ENCODE data around the gene SLC25A26. TPM values are rescaled to one million over a fixed set of nuclear protein-coding genes. Genes with fewer than 3 reads are reported as not detected.

SLC25A26 gene
- total and polyA plus RNA-seq, 2 experiments from 2014 or later: 19.8 to 25.7 TPM

- Histone ChIP-seq H2AFZ (no peak overlapping the region), H3K36me3 (replicated peaks; ENCODE audit: insufficient read depth, low read depth) (no peaks in the 10 kb centered on the region), H3K4me2 (no peak overlapping the region), H4K20me1 (ENCODE audit: insufficient read depth, poor library complexity, severe bottlenecking) (no peaks in the 10 kb centered on the region), H3K4me3 (no peak overlapping the region), H3K9me3 (ENCODE audit: low read depth) (no peaks in the 10 kb centered on the region), H3K79me2 (no peaks in the 10 kb centered on the region), H3K27me3 (no peaks in the 10 kb centered on the region), H3K4me1 (ENCODE audit: insufficient read depth) (no peaks in the 10 kb centered on the region), H3K27ac (no peak overlapping the region), H3K9me2 (replicated peaks; ENCODE audit: insufficient read depth) (no peaks in the 10 kb centered on the region)
- TF ChIP-seq CTCF (IDR thresholded peaks at IDR 0.05; ENCODE audit: poor library complexity) (no peak), EZH2 (IDR thresholded peaks at IDR 0.05; ENCODE audit: borderline replicate concordance) (no peak), EZH2phosphoT487 (IDR thresholded peaks at IDR 0.05; ENCODE audit: low read depth, severe bottlenecking, unreplicated experiment) (no peak)
- DNase-seq (ENCODE audit: low spot score): no peak
These were observed 34.3 kb upstream of the SLC25A26 start for GRCh38 chr3:66186545-66186944.

GRCh38 chr3:66195347-66195783 is 25.4 kb upstream of the SLC25A26 start:
- Histone ChIP-seq H3K4me1 (ENCODE audit: insufficient read depth) (no peaks in the 10 kb centered on the region), H3K9me2 (replicated peaks; ENCODE audit: insufficient read depth) (no peaks in the 10 kb centered on the region), H3K36me3 (replicated peaks; ENCODE audit: insufficient read depth, low read depth) (no peaks in the 10 kb centered on the region), H3K4me3 (no peak overlapping the region), H3K79me2 (no peaks in the 10 kb centered on the region), H4K20me1 (ENCODE audit: insufficient read depth, poor library complexity, severe bottlenecking) (no peaks in the 10 kb centered on the region), H3K9me3 (ENCODE audit: low read depth) (no peaks in the 10 kb centered on the region), H3K4me2 (peak overlapping the region; percentile 71), H3K27me3 (no peaks in the 10 kb centered on the region), H2AFZ (no peak overlapping the region), H3K27ac (no peak overlapping the region)
- TF ChIP-seq CTCF (IDR thresholded peaks at IDR 0.05; ENCODE audit: poor library complexity): peak; percentile 22
- TF ChIP-seq EZH2phosphoT487 (IDR thresholded peaks at IDR 0.05; ENCODE audit: low read depth, severe bottlenecking, unreplicated experiment): no peak
- 48% methylated on average over 20 of the region's 21 CpGs for WGBS (ENCODE audit: low lambda C conversion rate, missing lambda C conversion rate)
- peak; percentile 60 for DNase-seq (ENCODE audit: low spot score)

GRCh38 chr3:66196633-66197032 is 24.2 kb upstream of the SLC25A26 start:
- Histone ChIP-seq H3K79me2 (no peaks in the 10 kb centered on the region), H3K9me2 (replicated peaks; ENCODE audit: insufficient read depth) (no peaks in the 10 kb centered on the region), H2AFZ (no peak overlapping the region), H3K27ac (no peak overlapping the region), H4K20me1 (ENCODE audit: insufficient read depth, poor library complexity, severe bottlenecking) (no peaks in the 10 kb centered on the region), H3K27me3 (no peaks in the 10 kb centered on the region), H3K36me3 (replicated peaks; ENCODE audit: insufficient read depth, low read depth) (no peaks in the 10 kb centered on the region), H3K4me1 (ENCODE audit: insufficient read depth) (no peaks in the 10 kb centered on the region), H3K9me3 (ENCODE audit: low read depth) (no peaks in the 10 kb centered on the region), H3K4me2 (no peak overlapping the region), H3K4me3 (no peak overlapping the region)
- no peak for TF ChIP-seq EZH2phosphoT487 (IDR thresholded peaks at IDR 0.05; ENCODE audit: low read depth, severe bottlenecking, unreplicated experiment)
- peak; percentile 65 for TF ChIP-seq CTCF (IDR thresholded peaks at IDR 0.05; ENCODE audit: poor library complexity)
- TF ChIP-seq EZH2 (IDR thresholded peaks at IDR 0.05; ENCODE audit: borderline replicate concordance): no peak
- no peak for DNase-seq (ENCODE audit: low spot score)

- TF ChIP-seq EZH2phosphoT487 (IDR thresholded peaks at IDR 0.05; ENCODE audit: low read depth, severe bottlenecking, unreplicated experiment): no peak
- no peak for TF ChIP-seq EZH2 (IDR thresholded peaks at IDR 0.05; ENCODE audit: borderline replicate concordance)
- no peak for TF ChIP-seq CTCF (IDR thresholded peaks at IDR 0.05; ENCODE audit: poor library complexity)
- Histone ChIP-seq H3K79me2 (no peaks in the 10 kb centered on the region), H3K4me2 (no peak overlapping the region), H2AFZ (no peak overlapping the region), H3K4me3 (no peak overlapping the region), H3K36me3 (replicated peaks; ENCODE audit: insufficient read depth, low read depth) (no peaks in the 10 kb centered on the region), H3K9me2 (replicated peaks; ENCODE audit: insufficient read depth) (no peaks in the 10 kb centered on the region), H3K27ac (no peak overlapping the region), H4K20me1 (ENCODE audit: insufficient read depth, poor library complexity, severe bottlenecking) (no peaks in the 10 kb centered on the region), H3K4me1 (ENCODE audit: insufficient read depth) (no peaks in the 10 kb centered on the region), H3K27me3 (no peaks in the 10 kb centered on the region), H3K9me3 (ENCODE audit: low read depth) (no peaks in the 10 kb centered on the region)
- no peak for DNase-seq (ENCODE audit: low spot score)
- WGBS (ENCODE audit: low lambda C conversion rate, missing lambda C conversion rate): 89% methylated on average over 7 of the region's 7 CpGs
These were observed 22.2 kb upstream of the SLC25A26 start for GRCh38 chr3:66198437-66199088.

Measured in hepatocyte (in vitro differentiated cells).